GM21723 (cell line): ENCODE data around the gene TIGD3.
A peak's percentile ranks its signal among the peaks of the same experiment; 100 is the strongest.
"Not testable (repeated sequence)": the region's sequence is repeated elsewhere in the genome, so short reads cannot be mapped to it uniquely, and the experiment has no call there.

ENCODE experiments used
- ATAC-seq: cut with Tn5 transposase; IDR thresholded peaks from one replicate; pipeline ENCODE4 v1.9.1; 2021; ENCODE audit warnings: mild to moderate bottlenecking, moderate library complexity; ENCODE audit not compliant: unreplicated experiment

Gene TIGD3

DNA sequence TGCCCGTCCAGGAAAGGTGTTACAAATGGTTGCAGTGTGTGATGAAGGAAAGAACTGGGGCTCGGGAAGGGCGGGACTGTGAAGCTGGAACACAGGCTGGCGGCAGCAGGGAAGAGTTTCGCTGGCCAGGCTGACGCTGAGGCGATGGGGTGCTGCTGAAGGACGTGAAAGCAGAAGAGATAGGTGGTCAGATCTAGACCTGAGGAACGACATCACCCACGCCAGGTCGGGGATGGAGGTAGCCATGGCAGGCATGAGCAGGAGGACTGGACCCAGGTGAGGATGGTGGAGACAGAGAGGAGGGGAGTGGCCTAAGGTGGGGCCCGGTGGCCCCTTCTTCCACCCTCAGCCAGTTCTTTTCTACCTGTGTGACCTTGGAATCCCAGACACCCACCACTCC is 30.7 kb upstream of the TIGD3 start:
- no peak for ATAC-seq

GRCh38 chr11:65325435-65325834 is 29.1 kb upstream of the TIGD3 start:
- no peak for ATAC-seq

- no peak for ATAC-seq
Measured at GRCh38 chr11:65327021-65327420, 27.5 kb upstream of the TIGD3 start.

DNA sequence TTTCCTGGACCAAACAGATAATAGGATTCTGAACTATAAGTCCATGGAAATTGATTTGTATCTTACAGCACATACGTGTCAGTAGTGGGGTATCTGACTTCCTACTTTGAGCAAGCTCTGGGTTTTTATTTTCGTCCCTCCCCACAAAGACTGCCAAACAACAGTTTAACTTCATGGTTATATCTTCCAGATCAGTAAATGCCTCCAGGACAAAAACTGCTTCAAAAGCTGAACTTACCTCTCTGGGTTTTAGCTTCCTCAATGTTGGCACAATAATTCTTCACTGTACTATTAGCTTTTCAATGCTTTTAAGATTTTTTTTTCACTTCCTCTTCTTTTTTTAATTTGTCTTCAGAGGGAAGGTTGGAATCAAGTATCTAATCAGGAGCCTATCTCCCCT is 25.1 kb upstream of the TIGD3 start:
- ATAC-seq, result no peak

- no peak for ATAC-seq
Measured at GRCh38 chr11:65329944-65330403, 24.6 kb upstream of the TIGD3 start.

DNA sequence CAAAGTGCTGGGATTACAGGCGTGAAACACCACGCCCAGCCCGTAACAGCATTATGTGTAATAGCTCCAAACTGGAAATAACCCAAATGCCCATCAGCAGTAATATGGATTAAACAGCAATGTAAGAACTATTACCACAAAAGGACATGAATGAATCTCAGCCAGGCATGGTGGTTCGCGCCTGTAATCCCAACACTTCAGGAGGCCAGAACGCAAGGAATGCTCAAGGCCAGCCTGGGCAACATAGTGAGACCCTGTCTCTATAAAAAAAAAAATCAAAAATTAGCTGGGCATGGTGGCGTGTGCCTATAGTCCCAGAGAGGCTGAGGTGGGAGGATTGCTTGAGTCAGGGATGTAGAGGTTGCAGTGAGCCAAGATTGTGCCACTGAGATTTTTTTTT is 24.0 kb upstream of the TIGD3 start:
- no peak for ATAC-seq

DNA sequence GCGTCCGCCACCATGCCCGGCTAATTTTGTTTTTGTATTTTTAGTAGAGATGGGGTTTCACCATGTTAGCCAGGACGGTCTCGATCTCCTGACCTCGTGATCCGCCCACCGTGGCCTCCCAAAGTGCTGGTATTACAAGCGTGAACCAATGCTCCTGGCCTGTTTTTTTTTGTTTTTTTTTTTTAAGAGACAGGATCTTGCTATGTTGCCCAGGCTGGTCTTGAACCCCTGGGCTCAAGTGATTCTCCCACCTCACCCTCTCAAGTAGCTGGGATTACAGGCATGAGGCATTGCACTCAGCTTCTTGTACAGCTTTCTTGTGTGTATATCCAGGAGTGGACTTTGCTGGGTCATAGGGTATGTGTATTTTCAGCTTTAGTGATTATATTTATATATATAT is 22.0 kb upstream of the TIGD3 start:
- not testable (repeated sequence) for ATAC-seq

DNA sequence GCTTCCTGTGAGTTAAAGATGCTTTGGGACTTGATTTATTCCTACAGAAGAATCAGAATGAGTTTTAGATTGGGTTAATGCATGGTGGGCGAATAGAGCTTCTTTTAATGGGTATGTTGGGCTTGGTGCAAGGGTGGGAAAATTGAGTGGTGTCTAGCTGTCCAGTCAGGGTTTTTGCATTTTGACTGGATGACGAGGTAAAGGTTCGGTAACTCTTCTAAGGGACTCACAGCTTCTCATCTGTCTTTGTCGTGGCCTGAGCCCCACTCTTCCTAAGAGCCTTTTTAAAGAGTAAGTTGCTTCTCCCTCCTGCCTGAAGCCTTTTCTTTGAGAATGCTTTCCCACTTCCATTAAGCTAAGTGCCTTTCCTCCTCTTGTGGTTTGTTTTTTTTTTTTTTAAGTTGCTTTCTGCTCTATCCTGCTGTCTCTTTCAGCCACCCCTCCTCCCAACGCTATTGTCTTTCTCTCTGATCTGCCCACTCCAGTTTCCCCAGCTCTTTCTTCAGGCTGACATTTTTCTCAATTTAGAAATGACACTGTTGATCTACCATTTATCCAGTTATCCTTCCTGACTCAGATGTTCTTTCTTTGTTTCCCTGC is 19.8 kb upstream of the TIGD3 start:
- ATAC-seq, result no peak

- ATAC-seq, result no peak
Measured at GRCh38 chr11:65338676-65339075, 15.9 kb upstream of the TIGD3 start.

DNA sequence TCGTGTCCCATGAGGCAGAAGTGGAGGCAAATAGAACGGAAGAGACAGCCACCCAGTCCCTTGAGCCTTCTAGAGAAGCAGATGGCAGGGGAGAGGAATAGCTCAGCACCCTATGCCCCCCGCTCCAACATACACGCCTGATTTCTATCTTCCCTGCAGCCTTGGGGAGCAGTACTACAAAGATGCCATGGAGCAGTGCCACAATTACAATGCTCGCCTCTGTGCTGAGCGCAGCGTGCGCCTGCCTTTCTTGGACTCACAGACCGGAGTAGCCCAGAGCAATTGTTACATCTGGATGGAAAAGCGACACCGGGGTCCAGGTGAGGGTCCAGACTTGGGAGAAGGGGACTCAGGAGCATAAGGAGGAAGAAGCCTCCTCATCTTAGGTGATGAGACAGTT is 14.3 kb upstream of the TIGD3 start:
- no peak for ATAC-seq

DNA sequence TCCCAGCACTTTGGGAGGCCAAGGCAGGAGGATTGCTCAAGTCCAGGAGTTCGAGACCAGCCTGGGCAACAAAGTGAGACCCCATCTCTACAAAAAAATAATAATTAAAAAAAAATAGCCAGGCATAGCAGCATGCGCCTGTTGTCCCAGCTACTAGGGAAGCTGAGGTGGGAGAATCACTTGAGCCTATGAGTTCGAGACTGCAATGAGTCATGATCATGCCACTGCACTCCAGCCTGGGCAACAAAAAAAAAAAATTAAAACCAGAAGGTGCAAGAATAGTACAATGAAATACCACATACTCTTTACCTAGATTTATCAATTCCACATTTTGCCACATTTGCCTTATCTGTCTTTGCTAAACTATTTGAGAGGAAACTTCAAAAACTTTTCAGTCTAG is 12.7 kb upstream of the TIGD3 start:
- no peak for ATAC-seq

- no peak for ATAC-seq
Measured at GRCh38 chr11:65351511-65351910, 3.0 kb upstream of the TIGD3 start.

GRCh38 chr11:65352783-65353182 is 1.8 kb upstream of the TIGD3 start:
- no peak for ATAC-seq

DNA sequence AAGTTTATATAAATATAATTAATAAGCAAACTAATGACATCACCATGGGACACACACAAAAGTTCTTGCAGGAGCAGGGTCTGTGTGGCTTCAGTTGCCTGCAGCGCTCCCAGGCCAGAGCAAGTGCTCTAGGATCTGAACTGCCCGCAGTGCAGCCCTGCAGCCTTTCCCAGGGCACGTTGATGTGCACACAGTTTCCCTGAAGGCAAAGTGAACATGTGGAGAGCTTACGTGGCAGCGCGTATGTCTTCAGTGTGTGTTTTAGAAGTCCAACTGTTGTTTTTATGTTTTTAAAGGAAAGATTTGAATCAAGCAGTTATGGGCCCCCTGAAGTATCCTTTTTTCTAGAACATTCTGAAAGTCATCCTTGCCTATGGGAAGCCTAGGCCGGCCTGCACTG is 1.2 kb upstream of the TIGD3 start:
- ATAC-seq, result no peak

- ATAC-seq, result no peak
Measured at GRCh38 chr11:65353900-65354264, 669 bp upstream of the TIGD3 start.

GRCh38 chr11:65355013-65355775 is 643 bp downstream of the TIGD3 start:
- ATAC-seq, result peak; percentile 27

- no peak for ATAC-seq
Measured at GRCh38 chr11:65355776-65356393, 1.3 kb downstream of the TIGD3 start.

DNA sequence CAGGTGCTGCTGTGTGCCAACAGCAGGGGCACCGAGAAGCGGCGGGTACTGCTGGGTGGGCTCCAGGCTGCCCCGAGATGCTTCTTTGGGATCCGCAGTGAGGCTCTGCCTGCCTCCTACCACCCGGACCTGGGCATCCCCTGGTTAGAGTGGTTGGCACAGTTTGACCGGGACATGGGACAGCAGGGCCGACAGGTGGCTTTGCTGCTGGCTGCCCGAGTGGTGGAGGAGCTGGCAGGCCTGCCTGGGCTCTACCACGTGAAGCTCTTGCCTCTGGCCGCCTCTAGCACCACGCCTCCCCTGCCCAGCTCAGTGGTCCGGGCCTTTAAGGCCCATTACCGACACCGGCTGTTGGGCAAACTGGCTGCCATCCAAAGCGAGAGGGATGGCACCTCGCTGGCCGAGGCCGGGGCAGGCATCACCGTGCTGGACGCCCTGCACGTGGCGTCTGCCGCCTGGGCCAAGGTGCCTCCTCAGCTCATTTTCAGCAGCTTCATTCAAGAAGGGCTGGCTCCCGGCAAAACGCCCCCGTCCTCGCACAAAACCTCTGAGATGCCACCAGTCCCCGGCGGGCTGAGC is 1.9 kb downstream of the TIGD3 start:
- no peak for ATAC-seq

DNA sequence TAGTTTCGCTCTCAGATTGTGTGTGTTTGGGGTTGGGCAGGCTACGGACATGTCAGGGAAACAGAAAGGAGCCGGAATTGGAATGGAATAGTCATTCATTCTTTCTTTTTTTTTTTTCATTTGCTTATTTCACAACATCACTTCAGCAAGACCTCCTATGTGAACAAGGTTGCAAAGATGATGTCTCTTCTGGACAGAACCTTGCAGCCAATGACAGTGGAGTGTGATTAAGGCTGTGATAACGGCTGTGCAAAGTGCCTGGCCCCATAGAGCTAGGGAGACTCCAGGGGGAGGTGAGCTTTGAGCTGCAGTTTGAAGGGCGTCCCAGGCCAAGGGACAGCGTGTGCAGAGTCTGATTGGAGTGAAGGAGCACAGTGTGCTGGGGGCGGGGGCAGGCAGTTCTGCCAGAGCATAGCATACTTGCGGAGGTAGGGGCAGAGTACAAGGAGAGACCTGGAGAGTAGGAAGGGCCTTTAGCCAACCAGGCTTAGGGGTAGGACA is 3.4 kb downstream of the TIGD3 start:
- ATAC-seq, result no peak

DNA sequence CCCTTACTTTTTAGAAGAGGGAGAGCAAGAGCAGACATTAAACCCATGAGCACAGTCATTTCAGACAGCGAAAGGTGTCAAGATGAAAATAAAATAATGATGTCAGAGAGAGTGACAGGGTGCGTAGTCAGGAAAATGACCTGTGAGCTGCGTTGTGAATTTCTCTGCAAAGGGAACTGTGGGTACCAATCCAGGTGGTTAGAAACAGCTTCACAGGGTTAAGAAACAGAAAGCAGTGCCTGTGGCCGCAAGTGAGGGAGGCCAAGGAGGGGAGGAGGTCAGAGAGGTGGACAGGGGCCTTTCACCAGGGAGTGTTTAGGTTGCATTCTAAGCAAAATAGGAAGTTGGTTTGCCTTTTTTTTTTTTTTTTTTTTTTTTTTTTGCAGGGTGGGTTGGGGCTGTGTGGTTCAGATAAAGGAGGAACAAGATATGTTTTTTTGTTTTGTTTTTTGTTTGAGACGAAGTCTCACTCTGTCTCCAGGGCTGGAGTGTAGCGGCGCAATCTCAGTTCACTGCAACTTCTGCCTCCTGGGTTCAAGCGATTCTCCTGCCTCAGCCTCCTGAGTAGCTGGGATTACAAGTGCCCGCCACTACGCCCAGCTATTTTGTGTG is 7.9 kb downstream of the TIGD3 start:
- ATAC-seq, result peak; percentile 59

DNA sequence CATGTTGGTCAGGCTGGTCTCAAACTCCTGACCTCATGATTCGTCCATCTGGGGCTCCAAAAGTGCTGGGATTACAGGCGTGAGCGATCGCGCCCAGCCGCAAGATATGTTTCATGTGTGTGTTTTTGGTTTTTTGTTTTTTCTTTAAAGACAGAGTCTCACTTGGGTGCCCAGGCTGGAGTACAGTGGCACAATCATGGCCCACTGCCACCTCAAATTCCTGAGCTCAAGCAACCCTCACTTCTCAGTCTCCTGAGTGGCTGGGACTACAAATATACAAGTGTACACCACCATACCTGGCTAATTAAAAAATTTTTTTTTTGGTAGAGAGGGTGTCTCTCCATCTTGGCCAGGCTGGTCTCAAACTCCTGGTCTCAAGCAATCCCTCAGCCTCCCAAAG is 8.4 kb downstream of the TIGD3 start:
- no peak for ATAC-seq
